Fibroblast of skin of left biceps (primary cell): ENCODE results near the gene OSTM1.

Experiments
- DNase-seq, 2 experiments: peaks; one replicate each; pipeline ENCODE4 v3.0.0-alpha.2; 2013; ENCODE audit warnings: low read depth in 2 of 2

OSTM1 gene

DNA sequence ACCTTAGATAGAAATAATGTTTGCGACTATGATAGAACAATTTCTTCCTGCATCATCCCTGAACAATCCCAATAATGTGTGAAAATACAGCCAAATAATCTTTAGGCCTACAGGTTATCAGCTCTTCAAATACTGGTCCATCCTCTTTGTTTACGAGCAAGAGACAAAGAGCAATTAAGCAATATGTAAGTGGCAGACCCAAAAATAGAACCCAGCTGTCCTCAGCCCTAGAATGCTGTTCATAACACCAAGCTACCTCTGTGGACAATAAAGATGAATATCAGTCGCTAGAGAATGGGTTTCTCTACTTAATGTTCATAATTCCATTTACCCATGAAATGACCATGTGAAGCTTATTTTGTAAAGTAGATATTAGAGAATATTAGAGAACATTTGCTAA is 28.4 kb upstream of the OSTM1 start:
- DNase-seq: no peak

DNA sequence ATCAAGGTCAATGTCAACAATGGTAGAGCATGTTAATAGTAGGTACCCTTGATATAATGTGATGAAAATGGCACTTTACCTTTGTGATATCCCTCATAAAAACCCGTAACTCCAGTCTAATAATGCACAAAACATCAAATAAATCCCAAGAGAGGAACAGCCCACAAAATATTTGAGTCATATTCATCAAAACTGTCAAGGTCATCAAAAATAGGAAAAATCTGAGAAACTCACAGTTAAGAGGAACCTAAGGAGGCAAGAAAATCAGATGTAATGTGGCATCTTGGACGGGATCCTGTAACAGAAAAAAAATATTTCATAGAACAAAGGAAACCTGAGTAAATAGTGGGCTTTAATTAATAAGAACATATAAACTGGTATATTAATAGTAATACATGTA is 25.5 kb upstream of the OSTM1 start:
- DNase-seq: no peak

DNA sequence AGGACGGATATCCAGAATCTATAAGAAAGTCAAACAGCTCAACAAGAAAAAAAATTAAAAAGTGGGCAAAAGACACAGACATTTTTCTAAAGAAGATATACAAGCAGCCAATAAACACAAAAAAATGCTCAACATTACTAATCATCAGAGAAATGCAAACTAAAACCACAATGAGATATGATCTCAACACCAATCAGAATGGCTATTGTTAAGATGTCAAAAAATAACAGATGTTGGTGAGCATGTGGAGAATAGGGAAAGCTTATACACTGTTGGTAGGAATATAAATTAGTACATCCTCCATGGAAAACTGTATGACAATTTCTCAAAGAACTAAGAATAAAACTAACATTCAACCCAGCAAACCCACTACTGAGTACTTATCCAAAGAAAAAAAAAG is 23.3 kb upstream of the OSTM1 start:
- DNase-seq: no peak

DNA sequence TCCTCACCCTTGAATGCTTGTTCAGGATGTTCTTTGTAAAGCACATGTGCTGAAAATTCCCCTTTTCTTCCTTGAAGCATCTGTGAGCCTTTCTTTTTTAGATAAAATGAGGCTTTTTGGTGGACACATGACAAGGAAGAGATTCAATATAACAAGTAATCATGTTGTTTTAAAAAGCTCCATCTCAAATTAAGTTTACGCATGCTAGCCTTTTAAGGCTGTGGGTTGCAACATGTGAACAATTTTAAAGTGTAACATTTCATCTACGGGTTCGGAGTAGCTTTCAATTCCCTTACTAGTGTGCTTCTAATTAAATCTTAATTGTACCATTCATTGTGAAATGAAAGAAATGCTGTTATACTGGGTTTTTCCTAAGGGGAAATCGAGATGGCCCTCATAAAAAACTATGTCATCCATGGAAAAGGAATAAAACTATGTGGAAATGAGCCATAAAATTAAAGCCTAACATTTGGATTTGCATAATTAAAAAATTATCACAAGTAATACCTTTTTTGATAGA is 19.3 kb upstream of the OSTM1 start:
- no peak for DNase-seq

DNA sequence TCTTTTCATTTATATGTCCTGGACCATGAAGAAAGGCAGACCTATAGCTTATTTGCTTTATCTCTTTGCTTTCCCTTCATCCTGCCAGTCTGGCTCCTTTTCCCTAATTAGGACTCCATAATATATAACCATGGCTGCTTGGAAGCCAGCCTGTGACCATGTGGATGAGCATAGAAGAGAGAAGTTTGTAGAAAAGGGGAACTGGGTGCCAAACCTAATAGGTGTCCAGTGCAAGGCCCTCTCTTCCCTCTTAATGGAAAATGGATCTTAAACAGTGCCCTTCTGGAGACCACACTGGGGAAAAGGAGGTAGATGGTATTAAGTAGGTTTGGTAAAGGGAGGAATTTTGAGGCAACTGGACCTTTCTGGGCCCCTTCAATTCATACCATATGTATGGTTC is 16.7 kb upstream of the OSTM1 start:
- no peak for DNase-seq

DNA sequence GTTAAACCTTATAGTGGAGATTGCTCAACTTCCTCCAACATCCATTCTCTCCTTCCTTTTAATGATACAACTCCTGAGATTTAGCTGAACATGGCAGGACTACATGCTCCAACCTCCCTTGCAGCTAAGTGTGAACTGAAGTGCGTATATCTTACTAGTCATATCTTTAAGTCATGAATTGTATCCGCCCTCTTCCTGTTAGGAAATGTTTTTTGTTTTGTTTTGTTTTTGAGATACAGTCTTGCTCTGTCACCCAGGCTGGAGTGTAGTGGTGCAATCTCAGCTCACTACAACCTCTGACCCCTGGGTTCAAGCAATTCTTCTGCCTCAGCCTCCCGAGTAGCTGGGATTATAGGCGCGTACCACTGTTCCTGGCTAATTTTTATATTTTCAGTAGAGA is 8.8 kb upstream of the OSTM1 start:
- no peak for DNase-seq

DNA sequence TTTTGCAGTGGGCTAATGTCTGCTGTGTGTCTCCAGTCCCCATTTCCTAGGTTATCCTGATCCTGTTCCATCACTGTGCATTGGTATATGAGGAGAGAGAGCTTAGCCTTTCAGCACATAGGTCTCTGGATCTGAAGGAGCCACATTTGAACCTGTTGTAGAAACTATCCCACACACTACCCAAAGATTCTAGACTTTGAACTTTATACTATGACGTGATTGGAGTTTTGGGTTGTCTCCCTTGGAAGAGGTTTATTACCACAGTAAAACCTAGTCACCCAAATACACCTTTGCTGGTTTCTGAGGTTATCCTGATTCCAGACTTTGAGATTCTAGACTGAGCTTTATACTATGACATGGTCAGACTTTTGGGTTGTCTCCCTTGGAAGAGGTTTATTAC is 8.0 kb upstream of the OSTM1 start:
- no peak for DNase-seq

DNA sequence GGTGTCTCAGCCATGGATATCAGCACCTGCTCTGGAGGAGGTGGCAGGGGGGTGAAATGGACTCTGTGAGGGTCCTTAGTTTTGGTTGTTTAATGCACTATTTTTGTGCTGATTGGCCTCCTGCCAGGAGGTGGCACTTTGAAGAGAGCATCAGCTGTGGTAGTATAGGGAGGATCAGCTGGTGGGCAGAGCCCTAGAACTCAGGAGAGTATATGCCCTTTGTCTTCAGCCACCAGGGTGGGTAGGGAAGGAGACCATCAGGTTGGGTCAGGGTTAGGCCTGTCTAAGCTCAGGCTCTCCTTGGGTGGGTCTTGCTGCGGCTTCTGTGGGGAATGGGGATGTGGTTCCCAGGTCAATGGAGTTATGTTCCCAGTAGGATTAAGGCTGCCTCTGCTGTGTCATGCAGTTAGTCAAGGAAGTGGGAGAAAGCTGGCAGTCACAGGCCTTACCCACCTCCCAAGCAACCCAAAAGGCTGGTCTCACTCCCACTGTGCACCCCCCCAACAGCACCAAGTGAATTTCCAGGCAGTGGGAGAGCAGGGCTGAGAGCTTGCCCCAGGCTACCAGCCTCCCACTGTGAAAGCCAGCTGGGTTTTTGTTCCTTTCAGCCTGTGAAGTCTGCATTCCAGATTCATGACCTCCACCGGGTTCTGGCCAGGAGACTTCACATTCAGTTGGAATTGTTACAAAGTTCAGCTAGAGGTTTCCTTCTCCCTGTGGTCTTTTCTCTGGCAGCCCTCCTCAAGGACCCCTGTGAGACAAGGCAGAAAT is 5.7 kb upstream of the OSTM1 start:
- DNase-seq: no peak

DNA sequence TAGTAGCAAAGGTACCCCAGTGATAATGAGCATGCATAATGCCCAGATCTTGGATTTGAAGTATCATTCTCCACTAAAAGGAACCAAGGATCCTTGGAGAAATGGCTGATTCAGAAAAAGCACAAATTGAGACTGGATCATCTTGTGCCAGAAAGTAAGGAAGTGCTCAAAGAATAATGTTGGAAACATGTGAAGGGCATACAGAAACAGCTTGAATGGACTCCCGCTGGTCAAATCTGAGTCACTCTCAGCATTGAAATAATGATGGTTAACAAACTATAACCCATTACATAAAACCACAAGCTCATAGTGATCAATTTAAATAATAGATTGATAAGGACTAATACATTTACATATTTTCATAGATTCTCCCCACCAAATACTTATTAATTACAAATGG is 3.6 kb upstream of the OSTM1 start:
- no peak for DNase-seq

DNA sequence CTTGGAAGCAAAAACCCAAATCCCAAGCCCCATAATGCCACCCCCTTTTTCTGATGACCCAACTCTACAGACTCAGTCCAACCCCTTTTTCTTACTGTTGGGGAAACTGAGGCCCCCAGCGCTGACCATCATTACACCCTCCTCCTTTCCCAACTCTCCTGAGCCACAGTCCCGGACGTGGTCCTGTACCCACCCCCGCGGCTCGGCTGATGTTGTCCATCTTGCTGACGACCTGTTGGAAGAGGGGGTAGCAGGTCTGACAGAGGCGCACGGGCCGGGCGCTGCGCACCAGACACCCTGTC is 533 bp downstream of the OSTM1 start:
- DNase-seq: no peak

DNA sequence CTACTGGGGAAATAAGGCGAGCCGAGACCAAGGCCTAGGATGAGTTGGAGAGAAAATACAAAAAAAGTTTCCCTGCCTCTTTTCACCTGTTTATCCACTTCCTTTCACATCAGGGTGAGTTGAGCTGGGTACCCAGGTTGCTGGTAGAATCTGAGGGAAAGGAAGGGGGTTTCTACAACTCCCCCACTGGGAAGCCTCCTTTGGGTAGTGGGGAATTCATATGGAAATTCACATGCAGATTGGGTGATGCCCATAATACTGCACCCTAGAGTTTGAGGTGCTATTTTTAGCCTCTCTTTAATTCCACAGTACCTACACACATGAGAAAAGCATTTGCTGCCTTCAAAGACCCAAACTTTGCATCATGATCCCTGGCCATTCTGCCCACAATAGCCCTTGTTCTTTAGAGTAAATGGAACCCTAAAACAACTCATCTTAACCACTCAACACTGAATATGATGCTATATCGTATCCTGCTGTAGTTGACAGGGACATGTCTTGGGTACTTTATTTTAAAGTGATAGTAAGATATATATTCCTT is 2.7 kb downstream of the OSTM1 start:
- no peak for DNase-seq

DNA sequence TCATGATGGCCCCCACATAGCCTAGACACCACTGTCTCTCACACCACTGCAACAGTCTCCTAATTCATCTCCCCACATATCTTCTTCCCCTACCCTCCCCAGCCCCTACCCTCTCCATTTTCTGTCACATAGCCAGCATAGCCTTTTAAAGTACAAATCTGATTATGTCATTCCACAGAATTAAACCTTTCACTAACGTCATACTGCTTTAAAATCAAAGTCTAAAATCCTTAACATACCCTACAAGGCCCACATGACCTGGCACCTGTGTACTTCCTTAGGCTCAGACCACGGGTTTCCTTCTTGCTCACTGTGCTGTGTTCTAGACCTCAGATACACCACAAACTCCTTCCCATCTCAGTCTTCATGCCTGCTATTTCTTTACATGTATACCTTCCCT is 5.9 kb downstream of the OSTM1 start:
- DNase-seq: no peak

DNA sequence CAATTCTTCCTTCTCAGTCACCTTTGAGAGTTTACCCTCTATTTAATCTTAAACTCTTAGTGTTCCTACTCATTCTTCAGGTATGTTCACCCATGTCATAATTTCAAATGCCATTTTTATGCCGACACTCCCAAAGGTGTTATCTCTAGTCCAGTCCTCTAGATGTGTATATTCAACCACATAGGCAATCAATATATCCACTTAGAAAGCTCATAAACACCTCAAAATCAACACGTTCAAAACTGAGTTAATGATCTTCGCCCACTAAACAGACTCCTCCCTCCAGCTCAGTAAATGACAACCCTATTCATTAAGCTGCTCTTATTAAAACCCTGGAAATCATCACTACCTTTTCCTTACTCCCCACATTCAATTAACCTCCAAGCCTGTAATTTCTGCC is 6.4 kb downstream of the OSTM1 start:
- DNase-seq: no peak

DNA sequence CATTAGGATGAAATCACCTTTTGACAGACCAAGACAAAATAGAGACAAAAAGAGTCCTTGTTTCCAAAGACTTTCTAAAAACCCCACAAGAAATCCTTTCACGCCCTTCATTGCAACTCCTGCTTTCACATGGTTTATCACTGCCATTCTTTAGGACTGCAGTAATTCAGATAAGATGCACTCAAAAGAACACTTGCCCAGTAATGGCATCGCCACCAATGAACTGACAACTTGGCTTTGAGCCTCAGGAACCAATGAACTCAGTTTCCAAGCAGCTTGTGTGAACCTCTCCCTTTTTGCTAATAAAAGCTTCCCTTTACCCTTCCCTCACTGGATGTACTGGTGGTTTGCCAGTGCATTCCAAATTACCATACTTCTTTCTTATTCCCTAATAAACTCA is 21.8 kb downstream of the OSTM1 start:
- no peak for DNase-seq

DNA sequence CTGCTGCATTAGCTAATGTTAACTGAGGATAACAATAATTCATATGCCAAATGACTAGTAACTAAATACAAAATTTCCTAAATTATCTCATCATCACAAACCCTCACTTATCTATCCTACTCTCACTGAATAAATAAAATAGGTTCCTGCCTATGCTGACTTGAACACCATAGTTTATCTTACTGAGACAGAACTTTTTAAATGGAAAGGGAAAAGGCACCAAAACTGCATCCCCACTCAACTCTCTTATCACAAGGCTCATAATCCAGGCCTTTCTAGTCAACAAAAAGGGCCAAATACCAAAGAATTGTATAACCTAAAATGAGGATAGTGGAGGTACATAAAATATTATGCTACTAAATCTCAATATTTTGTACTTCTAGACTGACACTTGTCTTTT is 23.1 kb downstream of the OSTM1 start:
- no peak for DNase-seq

DNA sequence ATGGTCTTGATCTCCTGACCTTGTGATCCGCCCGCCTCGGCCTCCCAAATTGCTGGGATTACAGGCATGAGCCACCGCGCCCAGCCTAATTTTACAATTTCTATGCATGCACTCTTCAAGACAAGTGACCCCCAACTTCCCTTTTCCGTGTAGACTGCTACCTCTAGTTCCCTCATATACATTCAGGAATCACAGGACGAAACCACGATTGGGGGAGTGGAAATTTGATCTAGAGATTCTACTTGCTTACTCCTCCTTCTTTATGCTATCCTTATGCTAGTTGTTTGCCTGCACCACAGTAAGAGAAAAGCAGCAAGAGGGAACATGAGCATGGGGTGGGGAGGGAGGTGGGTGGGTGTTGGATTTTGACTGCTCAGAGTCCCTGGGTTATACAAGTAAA is 34.9 kb downstream of the OSTM1 start:
- DNase-seq: no peak

DNA sequence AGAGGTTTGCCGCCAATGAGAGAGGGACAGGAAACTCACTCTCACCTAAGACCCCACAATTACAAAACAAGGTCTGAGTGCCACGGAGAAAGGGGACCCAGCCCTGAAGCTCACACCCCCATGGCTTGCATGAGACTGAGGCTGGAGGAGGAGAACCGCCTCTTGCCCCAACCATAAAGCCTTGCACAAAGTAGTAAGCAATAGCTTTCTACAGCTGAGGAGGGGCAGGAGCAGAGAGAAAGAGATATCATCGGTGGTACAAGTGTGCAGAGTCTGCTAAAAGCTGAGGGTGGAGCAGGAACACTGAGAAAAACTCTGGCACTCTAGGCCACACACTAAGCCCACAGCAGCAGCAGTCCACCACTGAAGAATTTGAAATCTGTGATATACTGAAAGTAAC is 37.7 kb downstream of the OSTM1 start:
- no peak for DNase-seq

DNA sequence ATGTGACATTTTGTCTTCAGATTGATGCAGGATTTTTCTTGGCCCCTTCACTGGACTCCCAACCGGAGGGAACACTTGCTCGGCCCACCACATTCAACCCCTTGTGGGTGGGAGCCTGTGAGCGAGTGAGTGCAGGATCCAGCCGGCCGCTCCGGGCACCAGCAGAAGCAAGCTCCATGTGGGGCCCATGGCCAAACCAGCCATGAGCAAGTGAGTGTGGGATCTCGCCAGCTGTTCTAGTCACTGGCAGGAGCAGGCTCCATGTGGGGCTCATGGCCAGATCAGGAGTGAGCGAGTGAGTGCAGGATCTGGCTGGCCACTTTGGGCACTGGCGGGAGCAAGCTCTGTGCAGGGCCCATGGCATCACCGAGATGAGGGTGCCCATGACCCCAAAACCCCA is 42.6 kb downstream of the OSTM1 start:
- no peak for DNase-seq

DNA sequence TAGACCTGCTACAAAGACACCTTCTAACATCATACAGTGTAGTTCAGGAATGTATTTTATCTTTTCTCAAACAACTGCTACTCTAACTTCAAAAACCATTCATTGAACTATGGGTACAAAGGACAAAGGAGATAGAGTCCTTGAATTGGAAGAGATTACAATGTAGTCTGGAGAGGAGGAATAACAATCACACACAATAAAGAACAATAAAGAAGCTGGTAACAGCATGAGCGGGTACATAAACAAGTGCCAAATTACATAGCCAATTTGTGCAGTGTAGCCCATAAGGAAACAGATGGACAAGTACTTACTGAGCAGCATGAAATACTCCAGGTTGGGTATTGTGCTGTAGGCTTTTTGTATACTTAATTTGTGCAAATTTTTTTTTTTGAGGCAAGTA is 44.3 kb downstream of the OSTM1 start:
- no peak for DNase-seq

DNA sequence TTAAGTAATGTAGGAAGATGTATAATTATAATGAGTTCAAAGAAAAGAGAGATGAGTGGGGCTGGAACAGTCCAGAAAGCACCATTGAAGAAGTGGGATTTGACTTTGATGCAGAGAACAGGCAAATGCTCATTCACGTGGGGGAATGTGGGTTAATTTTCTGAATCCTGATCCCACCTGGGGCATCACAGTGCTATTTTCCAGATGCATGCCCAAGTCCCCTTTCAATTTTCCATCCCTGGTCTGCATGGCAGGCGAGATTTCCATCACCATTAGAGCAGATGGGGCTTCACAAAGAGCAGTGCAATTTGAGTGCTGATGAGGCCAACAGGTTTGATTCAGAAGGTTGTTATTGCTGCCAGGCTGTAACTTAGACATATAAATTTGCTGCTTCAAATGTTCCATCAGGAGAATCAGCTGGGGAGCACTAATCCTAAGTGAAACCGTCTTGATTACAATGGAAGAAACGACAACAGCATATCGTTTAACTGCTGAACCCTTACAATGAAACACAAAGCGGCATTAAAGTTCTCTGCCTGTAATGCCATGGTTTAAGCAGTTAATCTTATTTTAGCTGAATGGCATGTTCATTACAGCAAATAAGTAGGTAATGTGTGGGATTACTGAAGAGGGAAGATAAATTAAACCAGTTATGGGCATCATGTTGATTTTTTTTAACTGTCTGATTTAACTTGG is 45.2 kb downstream of the OSTM1 start:
- DNase-seq: no peak

DNA sequence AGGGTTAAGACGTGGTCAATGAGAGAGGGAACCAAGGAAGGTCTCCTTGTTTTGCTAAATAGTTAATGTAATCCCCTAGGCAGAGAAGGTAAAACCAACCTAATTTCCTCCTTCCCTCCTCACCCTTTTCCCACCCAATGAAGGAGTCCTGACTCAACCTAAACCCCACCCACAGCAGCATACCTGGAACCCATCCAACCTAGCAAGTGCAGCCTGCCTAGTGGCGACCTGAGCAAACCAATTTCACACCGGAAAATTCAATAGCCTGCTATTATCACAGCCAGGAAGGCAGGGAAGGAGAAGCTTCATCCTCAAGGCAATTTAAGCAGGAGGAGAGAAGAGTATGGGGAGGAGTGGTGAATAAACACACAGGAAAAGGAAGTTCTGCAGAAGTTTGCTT is 46.9 kb downstream of the OSTM1 start:
- no peak for DNase-seq

DNA sequence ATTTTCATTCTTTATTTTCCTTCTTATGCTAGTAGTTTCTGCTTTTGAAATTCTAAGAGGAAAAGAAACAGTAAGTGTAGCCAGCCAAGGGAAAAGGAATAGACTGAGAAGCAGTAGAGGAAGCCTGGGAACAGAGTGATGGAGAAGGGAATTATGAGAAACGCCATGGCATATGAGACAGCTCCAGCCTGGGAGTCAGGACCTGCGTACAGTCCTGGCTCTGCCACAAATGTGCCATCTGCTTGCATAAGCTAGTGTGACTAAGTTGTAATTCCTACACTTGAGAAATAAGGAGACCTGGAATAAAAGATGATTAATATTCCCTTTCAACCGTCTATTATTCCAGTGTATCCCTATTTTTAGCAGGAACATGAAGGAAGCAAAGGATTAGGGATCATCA is 47.5 kb downstream of the OSTM1 start:
- no peak for DNase-seq

DNA sequence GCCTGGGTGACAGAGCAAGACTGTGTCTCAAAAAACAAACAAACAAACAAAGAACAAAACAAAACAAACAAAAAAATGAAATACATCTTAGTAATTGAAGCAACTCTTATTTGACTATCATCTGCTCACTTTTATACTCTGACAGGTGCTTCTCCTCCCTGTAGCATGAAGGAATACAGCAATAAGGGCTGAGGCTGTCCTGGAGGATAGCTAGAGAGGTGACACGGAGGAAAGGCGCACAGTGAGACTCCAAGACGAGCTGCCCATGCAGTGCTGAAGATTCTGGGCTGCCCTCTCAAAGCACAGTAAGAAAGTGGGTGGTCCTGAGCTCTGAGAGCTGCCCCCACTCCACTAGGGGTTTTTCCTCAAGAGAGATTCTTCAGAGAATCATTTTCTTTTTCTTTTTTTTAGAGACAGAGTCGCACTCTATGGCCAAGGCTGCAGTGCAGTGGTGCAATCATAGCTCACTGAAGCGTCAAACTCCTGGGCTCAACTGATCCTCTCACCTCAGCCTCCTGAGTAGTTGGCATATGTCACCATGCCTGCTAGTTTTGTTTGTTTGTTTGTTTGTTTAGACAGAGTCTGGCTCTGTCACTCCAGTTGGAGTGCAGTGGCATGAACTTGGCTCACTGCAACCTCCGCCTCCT is 50.0 kb downstream of the OSTM1 start:
- DNase-seq: no peak
